HG03135 (cell line): Measurements from ENCODE around the gene ATN1.

Experiments
- ATAC-seq: cut with Tn5 transposase; IDR thresholded peaks from one replicate; pipeline ENCODE4 v1.9.1; 2021; ENCODE audit warnings: mild to moderate bottlenecking, moderate library complexity; ENCODE audit not compliant: unreplicated experiment

Gene ATN1

DNA sequence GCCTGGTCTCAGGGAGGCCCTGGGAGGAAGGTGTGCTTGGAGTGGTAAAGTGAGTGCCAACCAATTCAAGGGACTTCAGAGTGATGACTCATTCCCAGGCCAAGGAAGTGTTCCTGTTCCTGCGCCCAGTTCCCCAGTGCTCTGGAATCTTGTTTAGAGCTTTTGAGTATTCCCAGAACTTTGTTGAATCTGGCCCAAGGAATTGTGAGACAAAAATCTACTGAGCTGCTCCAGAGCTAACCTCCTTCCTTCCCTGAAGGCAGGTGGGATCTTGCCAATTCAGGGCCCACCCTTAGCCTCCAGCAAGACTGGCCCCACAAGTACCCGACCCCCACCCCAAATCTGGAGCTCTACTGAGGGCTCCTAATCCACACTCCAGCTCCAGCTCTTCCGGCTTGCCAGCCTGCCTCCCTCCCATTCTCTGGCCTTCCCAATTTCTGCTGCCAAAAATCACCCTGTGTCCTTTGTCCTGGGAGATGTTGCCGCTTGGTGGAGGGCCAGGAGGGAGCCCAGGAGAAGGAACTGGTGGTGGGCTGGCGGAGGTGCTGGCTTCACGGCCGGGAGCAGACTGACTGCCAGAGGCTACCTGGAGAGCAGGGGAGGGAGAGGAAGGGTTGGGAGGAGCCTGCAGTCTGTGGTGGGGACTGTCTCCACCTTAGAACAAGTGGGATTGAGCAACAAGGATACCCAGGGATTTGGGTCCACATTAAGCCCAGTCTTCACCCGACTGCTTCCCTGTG is 2.0 kb upstream of the ATN1 start:
- ATAC-seq = no peak

DNA sequence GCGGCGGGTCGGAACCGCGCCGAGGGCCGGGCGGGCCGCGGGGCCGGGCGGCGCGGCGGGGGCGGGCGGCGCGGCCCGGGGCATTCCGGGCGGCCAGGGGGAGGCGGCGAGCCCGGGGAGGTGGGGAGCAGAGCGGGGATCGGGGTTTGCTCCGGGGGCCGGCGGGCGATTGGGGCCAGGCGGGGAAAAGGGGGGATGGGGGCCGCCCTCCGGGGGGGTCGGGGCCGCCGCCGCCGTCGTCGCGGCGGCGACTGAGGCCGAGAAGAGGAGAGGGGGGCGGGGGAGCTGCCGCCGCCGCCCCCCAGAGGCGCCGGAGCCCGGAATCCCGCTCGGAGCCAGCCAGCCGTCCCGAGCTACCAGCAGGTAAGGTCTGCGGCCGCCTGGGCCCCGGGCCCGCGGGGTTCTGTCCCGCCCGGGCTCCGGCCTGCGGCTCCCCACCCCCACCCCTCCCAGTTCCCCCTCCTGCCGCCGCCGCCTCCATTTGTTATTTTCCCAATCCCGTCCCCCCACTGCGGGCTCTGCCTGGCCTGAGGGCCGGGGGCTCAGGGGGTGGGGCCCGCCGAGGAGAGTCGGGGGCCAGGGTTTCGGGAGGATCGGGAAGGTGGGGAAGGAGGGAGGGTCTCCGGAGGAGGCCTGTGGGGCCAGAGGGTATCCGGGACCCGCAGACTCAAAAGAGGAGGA is 403 bp downstream of the ATN1 start:
- ATAC-seq = no peak

DNA sequence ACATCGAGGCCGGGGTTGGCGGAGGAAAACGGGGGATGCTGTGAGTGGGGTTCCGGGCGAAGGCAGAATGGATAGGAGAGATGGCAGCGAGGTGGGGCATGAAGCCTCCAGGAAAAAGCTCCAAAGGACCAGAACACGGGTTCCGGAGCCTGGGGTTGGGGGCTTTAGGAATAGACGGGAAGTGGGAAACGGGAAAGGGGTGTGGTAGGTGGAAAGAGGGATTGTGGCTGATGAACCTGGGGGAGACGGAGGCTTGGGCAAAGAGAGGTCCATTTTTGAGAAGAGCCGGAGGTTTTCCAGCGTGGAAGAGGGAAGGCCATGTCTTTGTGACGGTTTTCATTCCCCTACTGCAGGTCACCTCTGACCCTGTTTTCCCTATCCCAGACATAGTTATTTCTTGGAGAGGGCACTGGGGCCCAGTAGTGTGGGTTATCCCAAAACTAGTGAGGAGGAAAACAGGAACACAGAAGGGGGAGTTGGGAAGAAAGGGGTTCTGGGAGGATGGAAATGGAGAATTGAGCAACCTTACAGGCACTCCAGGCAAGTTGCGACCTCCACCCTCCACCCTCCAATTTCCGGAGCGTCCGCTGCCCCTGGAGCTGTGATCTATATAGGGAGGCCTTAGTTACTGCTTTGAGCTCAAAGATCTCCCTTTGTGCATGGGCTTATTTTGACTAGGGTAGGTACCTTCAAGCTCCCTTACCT is 1.1 kb downstream of the ATN1 start:
- no peak for ATAC-seq

DNA sequence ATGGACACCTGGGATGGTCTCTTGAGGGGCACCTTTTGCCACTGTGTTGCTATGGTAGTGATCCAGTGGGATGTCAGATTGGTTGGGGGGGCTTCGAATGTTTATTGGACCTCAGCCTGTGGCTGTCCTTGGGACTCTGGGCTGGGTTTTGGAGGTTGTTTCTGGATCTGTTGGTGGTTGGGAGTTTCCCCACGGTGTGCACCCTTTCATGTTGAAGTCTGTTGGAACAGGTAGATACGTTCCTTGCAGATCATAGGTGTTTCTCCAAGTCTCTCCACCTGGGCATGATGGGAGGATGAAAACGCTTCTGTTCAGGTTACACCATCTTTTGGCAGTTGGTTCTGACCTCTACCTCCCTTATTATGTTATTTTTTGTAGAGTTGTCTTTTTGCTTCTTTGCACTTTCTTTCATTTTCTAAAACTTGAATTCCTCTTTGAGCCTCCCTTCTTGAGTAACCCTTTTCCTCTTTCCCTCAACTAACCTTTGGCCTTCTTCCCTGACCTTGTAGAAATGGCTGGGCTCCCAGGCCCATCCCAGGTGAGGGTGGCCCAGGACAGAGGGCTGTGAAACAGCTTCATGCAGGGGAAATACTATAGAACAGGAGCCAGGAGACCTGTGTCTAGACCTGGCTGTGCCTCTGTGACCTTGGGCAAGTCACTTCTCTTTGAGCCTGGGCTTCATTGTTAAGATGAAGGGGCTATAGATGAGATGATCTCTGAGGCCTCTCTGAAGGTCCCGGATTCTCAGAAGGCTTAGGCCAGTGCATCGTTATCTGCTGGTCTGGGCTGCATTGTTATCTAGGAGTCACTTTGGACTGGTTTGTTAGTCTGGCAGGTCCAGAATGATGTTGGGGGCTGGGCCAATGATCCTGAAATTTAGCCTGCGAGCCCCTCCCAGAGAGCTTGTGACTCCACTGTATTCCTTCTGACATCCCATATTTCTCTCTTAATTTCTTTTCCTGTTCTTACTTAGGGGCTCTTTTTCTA is 2.0 kb downstream of the ATN1 start:
- no peak for ATAC-seq

DNA sequence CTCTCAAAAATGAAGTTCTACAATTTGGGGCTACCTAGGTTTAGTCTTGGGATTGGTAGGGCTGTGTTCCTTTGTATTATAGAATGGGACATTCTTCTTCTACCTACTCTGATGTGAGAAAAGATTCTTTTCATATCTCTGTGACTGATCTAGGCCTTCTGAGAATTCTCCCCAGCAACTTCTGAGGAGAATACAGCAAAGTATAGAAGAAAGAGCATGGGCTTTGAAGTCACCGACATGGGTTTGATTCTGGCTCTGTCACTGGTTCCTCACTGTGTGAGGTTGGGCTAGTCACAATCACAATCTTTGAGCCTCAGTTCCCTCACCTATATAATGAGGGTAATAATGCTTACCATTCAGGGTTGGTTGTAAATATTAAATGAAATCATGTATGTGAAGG is 5.0 kb downstream of the ATN1 start:
- ATAC-seq = no peak

DNA sequence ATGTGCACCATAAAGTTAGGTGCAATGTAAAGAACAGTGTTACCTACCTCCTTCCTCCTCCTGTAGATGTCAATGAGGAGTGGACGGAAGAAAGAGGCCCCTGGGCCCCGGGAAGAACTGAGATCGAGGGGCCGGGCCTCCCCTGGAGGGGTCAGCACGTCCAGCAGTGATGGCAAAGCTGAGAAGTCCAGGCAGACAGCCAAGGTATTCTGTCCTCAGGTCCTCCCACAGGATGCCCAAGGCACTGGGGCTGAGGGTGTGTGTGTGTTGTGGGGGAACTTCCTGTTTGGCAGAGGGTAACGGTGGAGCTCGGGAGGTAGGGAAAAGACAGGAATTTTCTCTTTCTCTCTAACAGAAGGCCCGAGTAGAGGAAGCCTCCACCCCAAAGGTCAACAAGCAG is 6.4 kb downstream of the ATN1 start:
- ATAC-seq = no peak

DNA sequence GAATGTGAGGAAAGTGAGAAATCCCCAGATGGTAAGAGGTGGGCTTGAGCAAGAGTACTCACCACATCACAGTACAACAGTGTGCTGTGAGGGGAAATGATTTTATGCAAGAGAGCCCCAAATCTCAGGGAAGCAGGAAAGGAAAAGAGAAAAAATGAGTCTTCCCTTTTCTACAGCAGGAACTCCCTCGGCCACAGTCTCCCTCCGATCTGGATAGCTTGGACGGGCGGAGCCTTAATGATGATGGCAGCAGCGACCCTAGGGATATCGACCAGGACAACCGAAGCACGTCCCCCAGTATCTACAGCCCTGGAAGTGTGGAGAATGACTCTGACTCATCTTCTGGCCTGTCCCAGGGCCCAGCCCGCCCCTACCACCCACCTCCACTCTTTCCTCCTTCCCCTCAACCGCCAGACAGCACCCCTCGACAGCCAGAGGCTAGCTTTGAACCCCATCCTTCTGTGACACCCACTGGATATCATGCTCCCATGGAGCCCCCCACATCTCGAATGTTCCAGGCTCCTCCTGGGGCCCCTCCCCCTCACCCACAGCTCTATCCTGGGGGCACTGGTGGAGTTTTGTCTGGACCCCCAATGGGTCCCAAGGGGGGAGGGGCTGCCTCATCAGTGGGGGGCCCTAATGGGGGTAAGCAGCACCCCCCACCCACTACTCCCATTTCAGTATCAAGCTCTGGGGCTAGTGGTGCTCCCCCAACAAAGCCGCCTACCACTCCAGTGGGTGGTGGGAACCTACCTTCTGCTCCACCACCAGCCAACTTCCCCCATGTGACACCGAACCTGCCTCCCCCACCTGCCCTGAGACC is 7.8 kb downstream of the ATN1 start:
- ATAC-seq = no peak

DNA sequence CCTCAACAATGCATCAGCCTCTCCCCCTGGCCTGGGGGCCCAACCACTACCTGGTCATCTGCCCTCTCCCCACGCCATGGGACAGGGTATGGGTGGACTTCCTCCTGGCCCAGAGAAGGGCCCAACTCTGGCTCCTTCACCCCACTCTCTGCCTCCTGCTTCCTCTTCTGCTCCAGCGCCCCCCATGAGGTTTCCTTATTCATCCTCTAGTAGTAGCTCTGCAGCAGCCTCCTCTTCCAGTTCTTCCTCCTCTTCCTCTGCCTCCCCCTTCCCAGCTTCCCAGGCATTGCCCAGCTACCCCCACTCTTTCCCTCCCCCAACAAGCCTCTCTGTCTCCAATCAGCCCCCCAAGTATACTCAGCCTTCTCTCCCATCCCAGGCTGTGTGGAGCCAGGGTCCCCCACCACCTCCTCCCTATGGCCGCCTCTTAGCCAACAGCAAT is 8.5 kb downstream of the ATN1 start:
- no peak for ATAC-seq

DNA sequence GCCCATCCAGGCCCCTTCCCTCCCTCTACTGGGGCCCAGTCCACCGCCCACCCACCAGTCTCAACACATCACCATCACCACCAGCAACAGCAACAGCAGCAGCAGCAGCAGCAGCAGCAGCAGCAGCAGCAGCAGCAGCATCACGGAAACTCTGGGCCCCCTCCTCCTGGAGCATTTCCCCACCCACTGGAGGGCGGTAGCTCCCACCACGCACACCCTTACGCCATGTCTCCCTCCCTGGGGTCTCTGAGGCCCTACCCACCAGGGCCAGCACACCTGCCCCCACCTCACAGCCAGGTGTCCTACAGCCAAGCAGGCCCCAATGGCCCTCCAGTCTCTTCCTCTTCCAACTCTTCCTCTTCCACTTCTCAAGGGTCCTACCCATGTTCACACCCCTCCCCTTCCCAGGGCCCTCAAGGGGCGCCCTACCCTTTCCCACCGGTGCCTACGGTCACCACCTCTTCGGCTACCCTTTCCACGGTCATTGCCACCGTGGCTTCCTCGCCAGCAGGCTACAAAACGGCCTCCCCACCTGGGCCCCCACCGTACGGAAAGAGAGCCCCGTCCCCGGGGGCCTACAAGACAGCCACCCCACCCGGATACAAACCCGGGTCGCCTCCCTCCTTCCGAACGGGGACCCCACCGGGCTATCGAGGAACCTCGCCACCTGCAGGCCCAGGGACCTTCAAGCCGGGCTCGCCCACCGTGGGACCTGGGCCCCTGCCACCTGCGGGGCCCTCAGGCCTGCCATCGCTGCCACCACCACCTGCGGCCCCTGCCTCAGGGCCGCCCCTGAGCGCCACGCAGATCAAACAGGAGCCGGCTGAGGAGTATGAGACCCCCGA is 9.1 kb downstream of the ATN1 start:
- peak; percentile 3 for ATAC-seq

DNA sequence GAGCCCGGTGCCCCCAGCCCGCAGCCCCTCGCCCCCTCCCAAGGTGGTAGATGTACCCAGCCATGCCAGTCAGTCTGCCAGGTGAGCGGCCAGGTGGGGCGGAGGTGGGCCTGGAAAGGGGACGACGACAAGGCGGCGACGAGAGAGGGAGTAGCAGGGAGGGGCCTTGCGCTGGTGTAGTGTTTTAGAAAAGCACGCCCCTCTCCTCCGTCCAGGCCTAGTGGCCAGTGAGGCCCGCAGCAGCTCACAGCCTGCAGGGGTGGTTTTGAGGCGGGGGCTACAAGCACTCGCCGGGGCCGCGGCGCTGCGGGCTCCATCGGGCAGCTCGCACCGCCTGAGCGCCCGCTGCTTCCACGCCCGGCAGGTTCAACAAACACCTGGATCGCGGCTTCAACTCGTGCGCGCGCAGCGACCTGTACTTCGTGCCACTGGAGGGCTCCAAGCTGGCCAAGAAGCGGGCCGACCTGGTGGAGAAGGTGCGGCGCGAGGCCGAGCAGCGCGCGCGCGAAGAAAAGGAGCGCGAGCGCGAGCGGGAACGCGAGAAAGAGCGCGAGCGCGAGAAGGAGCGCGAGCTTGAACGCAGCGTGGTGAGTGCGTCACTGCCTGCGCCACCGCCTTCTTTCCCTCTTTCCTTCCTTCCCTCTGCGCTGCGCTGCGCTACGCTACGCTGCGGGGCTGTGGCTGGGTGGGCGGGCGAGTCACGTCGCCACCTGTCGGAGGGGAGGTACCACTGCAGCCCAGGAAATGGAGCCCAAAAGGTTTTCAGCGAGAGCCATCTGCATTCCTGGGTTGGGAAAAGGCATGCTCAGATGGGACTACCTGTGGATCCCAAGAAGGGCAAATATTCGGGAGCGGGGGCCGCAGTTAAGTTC is 10.0 kb downstream of the ATN1 start:
- ATAC-seq = peak; percentile 87

DNA sequence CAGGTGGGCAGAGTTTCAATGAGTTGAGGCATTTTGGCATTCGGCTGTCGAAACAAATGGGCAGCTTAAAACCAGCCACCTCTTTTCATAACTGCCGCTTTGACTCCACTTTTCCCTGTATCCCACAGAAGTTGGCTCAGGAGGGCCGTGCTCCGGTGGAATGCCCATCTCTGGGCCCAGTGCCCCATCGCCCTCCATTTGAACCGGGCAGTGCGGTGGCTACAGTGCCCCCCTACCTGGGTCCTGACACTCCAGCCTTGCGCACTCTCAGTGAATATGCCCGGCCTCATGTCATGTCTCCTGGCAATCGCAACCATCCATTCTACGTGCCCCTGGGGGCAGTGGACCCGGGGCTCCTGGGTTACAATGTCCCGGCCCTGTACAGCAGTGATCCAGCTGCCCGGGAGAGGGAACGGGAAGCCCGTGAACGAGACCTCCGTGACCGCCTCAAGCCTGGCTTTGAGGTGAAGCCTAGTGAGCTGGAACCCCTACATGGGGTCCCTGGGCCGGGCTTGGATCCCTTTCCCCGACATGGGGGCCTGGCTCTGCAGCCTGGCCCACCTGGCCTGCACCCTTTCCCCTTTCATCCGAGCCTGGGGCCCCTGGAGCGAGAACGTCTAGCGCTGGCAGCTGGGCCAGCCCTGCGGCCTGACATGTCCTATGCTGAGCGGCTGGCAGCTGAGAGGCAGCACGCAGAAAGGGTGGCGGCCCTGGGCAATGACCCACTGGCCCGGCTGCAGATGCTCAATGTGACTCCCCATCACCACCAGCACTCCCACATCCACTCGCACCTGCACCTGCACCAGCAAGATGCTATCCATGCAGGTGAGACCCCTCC is 10.8 kb downstream of the ATN1 start:
- ATAC-seq = no peak

DNA sequence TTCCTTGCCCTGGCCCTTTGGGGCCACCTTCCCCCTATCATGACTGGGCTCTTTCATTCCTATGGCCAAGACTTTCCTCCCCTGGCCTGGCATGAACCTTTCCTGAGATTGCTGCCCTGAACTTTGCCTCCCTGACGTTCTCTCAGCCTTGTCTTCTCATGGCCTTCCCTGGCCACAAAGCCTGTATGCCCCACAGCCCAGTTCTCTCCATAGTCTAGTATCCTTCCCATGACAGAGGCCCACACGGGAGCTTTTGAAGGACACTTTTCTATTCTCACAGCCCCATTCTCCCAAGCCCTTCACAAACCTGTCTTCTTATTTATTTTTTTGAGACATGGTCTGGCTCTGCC is 11.4 kb downstream of the ATN1 start:
- ATAC-seq = no peak

DNA sequence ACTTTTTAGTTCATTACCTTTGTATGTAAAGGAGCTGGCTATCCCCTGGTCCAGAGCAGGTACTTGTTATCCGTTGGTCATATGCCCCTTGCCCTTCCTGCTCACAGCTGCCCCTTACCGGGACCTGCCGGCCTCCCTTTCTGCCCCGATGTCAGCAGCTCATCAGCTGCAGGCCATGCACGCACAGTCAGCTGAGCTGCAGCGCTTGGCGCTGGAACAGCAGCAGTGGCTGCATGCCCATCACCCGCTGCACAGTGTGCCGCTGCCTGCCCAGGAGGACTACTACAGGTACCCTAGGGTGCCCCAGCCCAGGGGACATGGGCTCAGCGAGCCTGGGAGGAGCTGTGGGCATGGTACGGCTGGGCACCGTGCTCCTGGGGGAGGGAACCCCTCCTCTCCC is 13.5 kb downstream of the ATN1 start:
- no peak for ATAC-seq

DNA sequence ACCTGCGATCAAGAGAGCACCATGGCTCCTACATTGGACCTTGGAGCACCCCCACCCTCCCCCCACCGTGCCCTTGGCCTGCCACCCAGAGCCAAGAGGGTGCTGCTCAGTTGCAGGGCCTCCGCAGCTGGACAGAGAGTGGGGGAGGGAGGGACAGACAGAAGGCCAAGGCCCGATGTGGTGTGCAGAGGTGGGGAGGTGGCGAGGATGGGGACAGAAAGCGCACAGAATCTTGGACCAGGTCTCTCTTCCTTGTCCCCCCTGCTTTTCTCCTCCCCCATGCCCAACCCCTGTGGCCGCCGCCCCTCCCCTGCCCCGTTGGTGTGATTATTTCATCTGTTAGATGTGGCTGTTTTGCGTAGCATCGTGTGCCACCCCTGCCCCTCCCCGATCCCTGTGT is 14.0 kb downstream of the ATN1 start:
- ATAC-seq = no peak

DNA sequence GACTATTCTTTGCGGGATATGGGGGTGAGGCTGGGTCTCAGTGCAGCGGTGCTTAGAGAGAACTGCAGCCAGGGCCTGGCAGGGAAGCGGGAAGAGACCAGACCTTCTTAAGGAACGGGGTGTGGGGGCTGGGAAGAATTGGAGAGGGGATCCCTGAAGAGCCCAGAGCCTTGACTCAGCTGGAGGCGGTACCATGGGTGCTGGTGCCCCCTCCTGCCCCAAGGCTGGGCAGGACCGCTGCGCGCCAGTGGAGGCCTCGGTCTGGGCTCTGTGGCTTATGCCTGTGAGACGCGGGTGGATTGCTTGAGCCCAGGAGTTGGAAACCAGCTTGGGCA is 14.5 kb downstream of the ATN1 start:
- ATAC-seq = no peak

DNA sequence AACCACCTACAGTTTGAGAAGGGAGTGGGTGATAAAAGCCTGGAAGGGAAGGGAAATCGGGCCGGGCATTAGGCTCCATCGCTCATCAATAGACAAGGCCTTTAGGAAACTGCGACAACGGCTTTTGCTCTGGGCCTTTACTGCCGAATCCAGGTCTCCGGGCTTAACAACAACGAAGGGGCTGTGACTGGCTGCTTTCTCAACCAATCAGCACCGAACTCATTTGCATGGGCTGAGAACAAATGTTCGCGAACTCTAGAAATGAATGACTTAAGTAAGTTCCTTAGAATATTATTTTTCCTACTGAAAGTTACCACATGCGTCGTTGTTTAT is 15.6 kb downstream of the ATN1 start:
- ATAC-seq = peak; percentile 25

DNA sequence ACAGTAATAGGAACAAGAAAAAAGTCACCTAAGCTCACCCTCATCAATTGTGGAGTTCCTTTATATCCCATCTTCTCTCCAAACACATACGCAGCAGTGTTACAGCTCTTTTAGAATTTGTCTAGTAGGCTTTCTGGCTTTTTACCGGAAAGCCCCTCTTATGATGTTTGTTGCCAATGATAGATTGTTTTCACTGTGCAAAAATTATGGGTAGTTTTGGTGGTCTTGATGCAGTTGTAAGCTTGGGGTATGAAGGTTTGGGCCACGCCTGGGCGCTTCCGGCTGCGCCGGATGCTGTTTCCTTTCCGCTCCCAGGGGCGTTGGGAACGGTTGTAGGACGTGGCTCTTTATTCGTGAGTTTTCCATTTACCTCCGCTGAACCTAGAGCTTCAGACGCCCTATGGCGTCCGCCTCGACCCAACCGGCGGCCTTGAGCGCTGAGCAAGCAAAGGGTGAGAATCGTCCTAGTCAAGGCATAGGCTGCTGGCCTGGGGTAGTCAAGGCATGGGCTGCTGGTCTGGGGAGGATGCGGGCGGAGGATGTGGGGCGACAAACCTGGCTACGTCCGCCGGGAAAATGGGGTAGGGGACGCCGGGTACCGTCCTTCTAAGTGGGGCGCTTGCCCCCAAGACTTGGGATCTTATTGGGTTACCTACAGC is 16.1 kb downstream of the ATN1 start, which contains the start of the genes C12orf57 and RNU7-1:
C12orf57 (plus strand) TSS at position 301 of the 659 bp plus-strand sequence; CDS start at position 401, 100 bp downstream.
RNU7-1 (plus strand) TSS at position 95 of the 659 bp plus-strand sequence.
- peak; percentile 30 for ATAC-seq
